22Rv1 (cell line): ENCODE measurements around the gene GRIN3B.

Experiments used
- H3K27ac ChIP-seq: fragments of 450-650 bp; 2 replicates; pipeline ENCODE4 v1.5.1; 2017
- CTCF ChIP-seq: fragments of 450-650 bp; IDR thresholded peaks from 2 replicates; pipeline ENCODE4 v1.5.1; 2017; ENCODE audit warnings: mild to moderate bottlenecking
- ZFX ChIP-seq: fragments of 450-650 bp; IDR thresholded peaks from 2 replicates; pipeline ENCODE4 v1.6.1; 2017; ENCODE audit warnings: antibody characterized with exemption, borderline replicate concordance

The GRIN3B gene

GRCh38 chr19:961866-962620, 38.2 kb upstream of the GRIN3B start:
- H3K27ac ChIP-seq, result no peak overlapping the region
- TF ChIP-seq ZFX (no peak), CTCF (no peak)

DNA sequence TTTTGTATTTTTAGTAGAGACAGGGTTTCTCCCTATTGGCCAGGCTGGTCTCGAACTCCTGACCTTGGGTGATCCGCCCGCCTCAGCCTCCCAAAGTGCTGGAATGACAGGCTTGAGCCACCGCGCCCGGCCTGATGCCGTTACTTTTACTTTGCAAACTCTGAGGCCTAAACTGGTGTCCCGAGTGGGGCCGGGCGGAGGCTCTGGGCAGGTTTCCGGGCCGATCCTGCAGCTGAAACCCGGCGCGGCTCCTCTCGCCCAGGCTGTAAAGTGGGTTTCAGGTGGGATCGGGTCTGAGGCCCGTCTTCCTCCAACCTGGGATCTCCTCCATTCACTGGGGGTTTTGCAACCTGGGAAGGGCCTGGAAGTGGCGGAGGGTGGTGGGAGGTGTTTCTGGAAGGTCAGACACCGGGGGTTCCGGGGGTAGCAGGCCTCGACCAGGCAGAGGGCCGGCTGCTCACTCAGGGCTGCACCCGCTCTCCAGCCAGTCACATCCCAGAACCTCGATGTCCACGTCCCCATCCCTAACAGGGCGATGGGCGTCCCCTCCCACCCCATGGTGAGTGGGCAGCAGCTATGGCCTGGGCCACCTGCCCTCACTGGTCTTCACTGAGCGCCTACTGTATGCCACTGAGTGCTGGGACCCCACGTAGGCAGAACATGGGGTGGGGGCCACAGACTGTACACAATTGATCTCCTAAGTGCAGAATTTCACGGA, 37.4 kb upstream of the GRIN3B start:
- TF ChIP-seq ZFX, result no peak
- no peak for TF ChIP-seq CTCF
- no peak overlapping the region for H3K27ac ChIP-seq

DNA sequence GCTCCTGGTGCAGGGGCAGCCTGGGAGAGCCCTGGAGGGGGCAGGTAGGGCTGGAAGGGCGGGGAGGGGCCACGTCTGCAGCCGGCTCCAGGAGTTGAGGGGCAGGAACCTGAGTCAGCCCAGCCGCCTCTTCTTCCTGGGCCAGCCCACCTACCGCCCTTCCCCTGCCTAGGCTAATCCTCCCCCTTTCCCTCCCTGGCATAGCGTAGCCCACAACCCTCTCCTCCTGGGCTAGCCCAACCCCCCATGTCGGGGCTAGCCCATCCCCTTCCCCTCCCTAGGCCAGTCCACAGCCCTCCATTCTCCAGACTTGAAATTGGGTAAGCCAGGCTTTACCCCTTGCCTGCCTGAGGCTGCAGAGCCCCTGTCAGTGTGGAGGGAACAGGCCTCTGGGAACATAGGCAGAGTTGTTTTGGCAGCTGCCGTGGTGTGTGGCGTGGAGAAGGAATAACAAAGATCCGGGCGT, 36.7 kb upstream of the GRIN3B start:
- no peak overlapping the region for H3K27ac ChIP-seq
- TF ChIP-seq ZFX (no peak), CTCF (no peak)

- no peak for TF ChIP-seq CTCF
- no peak for TF ChIP-seq ZFX
- H3K27ac ChIP-seq, result no peak overlapping the region
Observed at GRCh38 chr19:964116-964520, 36.1 kb upstream of the GRIN3B start.

DNA sequence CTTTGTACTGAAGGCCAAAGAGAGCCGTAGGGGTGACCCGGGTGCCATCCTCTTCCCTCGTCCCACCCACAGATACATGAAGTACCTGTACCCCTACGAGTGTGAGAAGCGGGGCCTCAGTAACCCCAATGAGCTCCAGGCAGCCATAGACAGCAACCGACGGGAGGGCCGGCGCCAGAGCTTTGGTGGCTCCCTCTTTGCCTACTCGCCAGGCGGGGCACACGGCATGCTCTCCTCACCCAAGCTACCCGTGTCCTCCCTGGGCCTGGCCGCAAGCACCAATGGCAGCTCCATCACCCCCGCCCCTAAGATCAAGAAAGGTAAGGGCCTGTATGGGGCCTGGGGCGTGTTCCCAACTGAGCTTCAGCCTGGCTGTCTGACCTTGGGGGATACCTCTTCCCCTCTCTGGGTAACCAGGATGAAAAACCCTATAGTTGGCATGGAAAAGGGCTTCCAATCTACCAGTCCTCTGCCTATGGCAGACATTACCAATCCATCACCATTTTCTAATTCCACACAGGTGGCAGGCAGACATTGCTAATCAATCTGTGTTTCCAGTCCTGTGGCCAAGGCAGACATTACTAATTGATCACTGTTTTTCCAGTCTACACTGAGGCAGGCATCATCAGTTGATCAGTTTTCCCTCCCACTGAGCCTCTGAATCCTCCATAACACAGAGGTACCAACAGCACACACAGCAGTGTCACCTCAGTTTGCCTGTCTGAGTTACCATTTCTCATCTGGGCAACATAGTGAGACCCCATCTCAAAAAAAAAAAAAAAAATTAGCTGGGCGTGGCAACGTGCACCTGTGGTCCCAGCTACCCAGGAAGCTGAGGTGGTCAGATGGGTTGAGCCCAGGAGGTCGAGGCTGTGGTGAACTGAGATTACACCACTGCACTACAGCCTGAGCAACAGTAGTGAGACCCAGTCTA, 35.2 kb upstream of the GRIN3B start:
- TF ChIP-seq CTCF (no peak), ZFX (no peak)
- no peak overlapping the region for H3K27ac ChIP-seq

GRCh38 chr19:966485-967088, 33.6 kb upstream of the GRIN3B start:
- no peak overlapping the region for H3K27ac ChIP-seq
- TF ChIP-seq CTCF (no peak), ZFX (no peak)
